ENCODE measurements around the gene PIGT. TPM values are rescaled to one million over a fixed set of nuclear protein-coding genes. Genes with fewer than 3 reads are reported as not detected.

PIGT gene
- total and polyA plus RNA-seq, 5 experiments from 2014 or later = 73.4 to 90.6 (median 80.1) TPM

DNA sequence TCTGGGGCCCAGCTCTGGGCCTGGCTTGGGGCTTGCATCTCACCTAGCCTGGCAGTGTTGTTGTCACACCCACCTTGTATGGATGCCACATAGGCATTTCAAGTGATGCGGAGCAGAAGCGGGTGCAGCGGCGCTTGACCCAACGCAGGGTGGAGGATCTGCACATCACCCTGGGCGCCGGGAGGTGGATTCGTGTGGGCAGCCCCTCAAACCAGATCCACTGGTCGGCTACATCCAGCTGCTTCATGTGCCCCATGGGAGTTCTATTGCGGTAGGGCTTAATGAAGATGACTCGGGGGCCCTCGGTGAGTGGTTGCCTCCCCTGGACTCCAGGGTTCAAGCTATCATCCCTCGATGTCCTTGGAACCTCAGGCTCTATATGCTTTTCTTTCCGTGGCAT, 41.0 kb upstream of the PIGT start:
- Mint-ChIP-seq H3K4me3 (peak overlapping the region in 7 of 10 donors; percentile 1 to 96 (median 20)), H3K27me3 (no peaks in the 10 kb centered on the region), H3K27ac (peak overlapping the region in 4 of 10 donors; percentile 53 to 98 (median 86)), H3K36me3 (peaks cover 0 to 7% (median 4%) of the 10 kb centered on the region in 3 donors), H3K4me1 (peaks cover 8 to 37% (median 33%) of the 10 kb centered on the region in 4 donors), H3K9me3 (no peaks in the 10 kb centered on the region)
- POLR2A ChIA-PET = interaction anchor here (3.3 to 5.5 kb wide), 4 partner anchors 12 to 62 kb away, joined by 28 to 95 read pairs (median 40); partner anchors contain the start of genes PIGT and SYS1
- ATAC-seq (no peak), DNase-seq (no peak)

DNA sequence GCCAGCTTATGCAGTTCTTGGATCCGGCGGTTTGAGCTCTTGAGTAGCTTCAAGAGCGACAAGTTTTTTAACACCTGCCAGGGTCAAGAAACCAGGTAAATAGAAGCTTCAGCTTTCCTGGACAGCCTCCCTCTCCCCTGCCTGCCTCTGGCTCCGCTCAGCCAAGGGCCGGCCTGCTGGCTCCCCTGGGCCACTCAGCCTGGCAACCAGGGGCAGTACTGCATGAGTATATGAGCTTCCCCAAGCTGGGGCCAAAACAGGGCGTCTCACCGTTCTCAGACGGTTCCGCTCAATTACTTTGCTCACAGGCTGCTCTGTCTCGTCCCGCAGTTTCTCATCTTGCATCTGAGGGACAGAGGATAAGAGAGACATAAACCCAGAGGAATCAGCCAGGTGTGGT, 38.7 kb upstream of the PIGT start:
- Mint-ChIP-seq H3K4me1 (peaks cover 9 to 23% (median 18%) of the 10 kb centered on the region in 4 donors), H3K27ac (no peak overlapping the region), H3K27me3 (no peaks in the 10 kb centered on the region), H3K9me3 (no peaks in the 10 kb centered on the region), H3K36me3 (peaks cover 0 to 11% (median 8%) of the 10 kb centered on the region in 3 donors), H3K4me3 (no peak overlapping the region)
- DNase-seq = no peak
- no peak for ATAC-seq
- POLR2A ChIA-PET = no interaction called here

DNA sequence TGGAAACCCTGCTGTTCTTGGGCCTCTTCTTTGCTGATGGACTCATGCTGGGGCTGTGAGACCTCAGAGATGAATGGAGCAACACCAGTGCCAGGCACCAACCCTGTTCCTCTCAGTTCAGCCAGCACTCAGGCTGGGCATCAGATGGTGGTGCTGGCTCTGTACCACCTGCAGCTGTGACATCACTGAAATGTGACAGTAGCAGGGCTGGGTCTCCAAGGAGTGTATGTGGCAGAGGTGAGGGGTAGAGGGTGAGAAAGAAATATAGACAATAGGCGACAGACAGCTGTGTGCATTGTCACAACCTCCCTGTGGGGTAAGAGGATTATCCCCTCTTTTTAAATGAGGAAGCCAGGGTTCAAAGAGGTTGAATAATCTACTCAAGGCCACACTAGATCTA, 37.8 kb upstream of the PIGT start, which contains the start of gene TP53TG5:
TP53TG5 (minus strand) TSS at position 135 of the 400 bp plus-strand sequence; CDS start at position 46, 89 bp downstream.
- POLR2A ChIA-PET = no interaction called here
- Mint-ChIP-seq H3K9me3 (no peaks in the 10 kb centered on the region), H3K27ac (no peak within 1 kb of the TSS), H3K36me3 (peaks cover 0 to 11% (median 8%) of the 10 kb centered on the region in 3 donors), H3K27me3 (no peaks in the 10 kb centered on the region), H3K4me1 (peaks cover 7 to 15% (median 11%) of the 10 kb centered on the region in 4 donors), H3K4me3 (no peak within 1 kb of the TSS)
- DNase-seq (no peak), ATAC-seq (no peak)

DNA sequence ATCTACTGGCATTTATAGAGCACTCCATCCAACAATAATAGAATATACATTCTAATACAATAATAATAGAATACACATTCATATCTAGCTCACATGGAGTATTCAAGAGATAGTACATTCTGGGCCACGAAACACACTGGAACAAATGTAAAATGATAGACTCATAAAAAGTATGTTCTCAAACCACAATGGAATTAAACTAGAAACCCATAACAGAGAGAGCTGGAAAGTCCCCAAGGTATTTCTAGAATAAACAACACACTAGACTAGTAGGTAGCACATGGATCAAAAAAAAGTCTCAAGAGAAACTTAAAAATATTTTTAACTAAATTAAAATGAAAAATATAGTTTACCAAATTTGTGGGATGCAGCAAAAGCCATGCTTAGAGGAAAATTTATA, 28.7 kb upstream of the PIGT start:
- ATAC-seq = no peak
- no peak overlapping the region for H3K4me3 Mint-ChIP-seq
- no peak for DNase-seq
- H3K36me3 Mint-ChIP-seq = peaks cover 5 to 12% (median 6%) of the 10 kb centered on the region in 3 donors
- peaks cover 0 to 2% (median 0%) of the 10 kb centered on the region in 9 donors for H3K9me3 Mint-ChIP-seq
- H3K4me1 Mint-ChIP-seq = peaks cover 0 to 2% (median 0%) of the 10 kb centered on the region in 4 donors
- POLR2A ChIA-PET = no interaction called here
- H3K27me3 Mint-ChIP-seq = no peaks in the 10 kb centered on the region
- H3K27ac Mint-ChIP-seq = no peak overlapping the region

DNA sequence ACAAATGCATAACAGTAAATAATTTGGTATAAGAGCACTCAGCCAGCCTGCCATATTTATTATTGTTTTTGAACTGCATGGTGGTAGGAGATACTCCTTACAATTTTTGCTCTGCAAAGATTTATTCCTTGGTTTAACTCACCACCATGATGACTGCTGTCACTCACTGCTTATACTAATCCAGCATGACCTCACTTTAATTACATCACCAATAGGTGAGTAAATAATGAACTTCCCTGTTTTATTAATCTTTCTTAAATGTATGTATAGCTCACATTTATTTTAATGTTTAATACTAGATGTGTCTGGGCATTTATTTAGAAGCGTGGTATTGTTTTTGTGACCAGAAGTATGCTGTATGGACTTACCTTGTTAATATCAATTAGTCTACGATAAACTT, 25.0 kb upstream of the PIGT start:
- no peak for DNase-seq
- H3K4me3 Mint-ChIP-seq = no peak overlapping the region
- peaks cover 5 to 18% (median 17%) of the 10 kb centered on the region in 3 donors for H3K36me3 Mint-ChIP-seq
- no peak overlapping the region for H3K27ac Mint-ChIP-seq
- H3K27me3 Mint-ChIP-seq = no peaks in the 10 kb centered on the region
- no peak for ATAC-seq
- no peaks in the 10 kb centered on the region for H3K4me1 Mint-ChIP-seq
- POLR2A ChIA-PET = no interaction called here
- H3K9me3 Mint-ChIP-seq = peaks cover 0 to 2% (median 0%) of the 10 kb centered on the region in 9 donors

DNA sequence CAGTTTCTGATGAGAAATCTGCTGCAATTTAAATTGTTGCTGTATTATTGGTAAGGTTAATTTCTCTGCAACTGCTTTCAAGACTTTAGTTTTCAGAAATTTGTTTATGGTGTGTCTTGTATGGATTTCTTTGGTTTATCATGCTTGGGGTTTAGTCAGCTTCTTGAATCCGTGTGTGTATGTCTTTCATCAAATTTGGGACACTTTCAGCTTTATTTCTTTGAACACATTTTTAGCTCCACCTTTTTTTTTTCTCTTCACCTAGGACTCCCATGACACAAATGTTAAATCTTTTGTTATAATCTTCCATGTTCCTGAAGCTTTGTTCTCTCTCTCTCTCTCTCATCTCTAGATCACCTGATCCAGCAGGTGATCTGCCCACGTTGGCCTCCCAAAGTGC, 24.4 kb upstream of the PIGT start:
- Mint-ChIP-seq H3K36me3 (peaks cover 5 to 19% (median 18%) of the 10 kb centered on the region in 3 donors), H3K4me1 (no peaks in the 10 kb centered on the region), H3K4me3 (no peak overlapping the region), H3K27ac (no peak overlapping the region), H3K27me3 (no peaks in the 10 kb centered on the region), H3K9me3 (peaks cover 0 to 2% (median 0%) of the 10 kb centered on the region in 9 donors)
- DNase-seq (no peak), ATAC-seq (no peak)
- POLR2A ChIA-PET = interaction anchor here (0.7 kb wide), 1 partner anchor 73 kb away, joined by 3 read pairs; no protein-coding TSS in a partner anchor

DNA sequence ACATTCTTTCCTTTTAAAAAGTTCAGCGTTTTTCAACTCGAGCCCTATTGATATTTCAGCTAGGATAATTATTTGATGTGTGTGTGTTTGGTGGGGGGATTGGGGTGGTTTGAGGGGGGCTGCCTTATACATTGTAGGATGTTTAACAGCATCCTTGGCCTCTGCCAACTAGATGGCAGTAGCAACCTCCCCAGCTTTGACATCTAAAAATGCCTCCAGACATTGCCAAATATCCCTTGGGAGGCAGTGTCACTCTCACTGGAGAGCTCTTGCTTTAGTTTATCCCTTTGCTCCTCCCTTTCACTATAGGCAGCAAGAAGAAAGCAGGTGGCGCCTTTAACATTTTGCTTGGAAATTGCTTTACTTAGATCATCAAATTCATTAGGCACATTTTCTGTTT, 23.2 kb upstream of the PIGT start:
- Mint-ChIP-seq H3K4me3 (no peak overlapping the region), H3K27me3 (no peaks in the 10 kb centered on the region), H3K9me3 (no peaks in the 10 kb centered on the region), H3K27ac (no peak overlapping the region), H3K36me3 (peaks cover under 1 to 21% (median 9%) of the 10 kb centered on the region in 3 donors), H3K4me1 (no peaks in the 10 kb centered on the region)
- no peak for DNase-seq
- ATAC-seq = no peak
- POLR2A ChIA-PET = interaction anchor here (0.7 kb wide), 1 partner anchor 12 kb away, joined by 6 read pairs; no protein-coding TSS in a partner anchor

DNA sequence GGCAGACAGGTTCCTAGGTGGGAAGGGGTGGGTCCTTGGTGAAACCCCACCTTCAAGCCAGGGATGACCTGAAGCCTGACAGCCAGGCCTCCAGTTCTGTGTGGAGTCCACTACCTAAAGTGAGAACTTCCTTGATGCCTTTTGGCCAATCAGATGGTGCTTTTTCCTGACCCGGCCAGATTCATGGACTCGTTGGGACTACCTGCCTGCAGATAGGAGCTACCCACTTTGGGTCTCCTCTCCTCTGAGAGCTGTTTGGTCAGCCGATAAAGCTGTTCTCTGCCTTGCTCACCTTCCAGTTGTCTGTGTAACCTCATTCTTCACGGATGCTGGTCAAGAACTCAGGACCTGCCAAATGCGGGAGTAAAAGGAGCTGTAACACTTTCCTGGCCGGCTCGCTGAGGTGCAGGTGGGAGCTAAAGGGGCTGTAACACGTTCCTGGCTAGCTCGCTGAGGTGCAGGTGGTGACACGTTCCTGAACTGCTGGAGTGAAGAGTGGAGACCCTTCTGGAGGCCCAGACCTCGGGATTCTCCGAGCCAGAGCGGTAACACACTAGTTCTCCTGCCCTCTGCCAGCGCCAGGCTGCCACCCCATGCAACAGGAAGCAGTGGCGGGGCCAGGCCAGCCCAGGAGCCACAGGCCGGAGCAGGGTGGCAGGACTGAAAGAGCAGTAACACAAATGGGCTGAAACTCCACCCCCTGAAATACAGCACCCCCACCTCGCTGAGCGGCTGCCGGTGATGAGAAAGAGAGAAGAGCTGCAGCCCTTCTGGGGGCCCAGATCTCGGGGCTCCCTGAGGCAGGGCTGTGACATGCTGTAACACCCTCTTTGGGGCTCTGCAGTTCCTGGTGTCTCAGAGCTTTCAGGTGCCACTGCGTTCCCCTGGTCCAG, 21.5 kb upstream of the PIGT start:
- ATAC-seq = no peak
- peaks cover 0 to 3% (median 0%) of the 10 kb centered on the region in 9 donors for H3K9me3 Mint-ChIP-seq
- peaks cover 3 to 19% (median 11%) of the 10 kb centered on the region in 3 donors for H3K36me3 Mint-ChIP-seq
- no peak for DNase-seq
- POLR2A ChIA-PET = interaction anchor here (0.8 kb wide), 1 partner anchor 22 kb away, joined by 3 read pairs; the partner anchor contains the start of gene PIGT
- H3K4me3 Mint-ChIP-seq = no peak overlapping the region
- H3K27ac Mint-ChIP-seq = no peak overlapping the region
- no peaks in the 10 kb centered on the region for H3K4me1 Mint-ChIP-seq
- no peaks in the 10 kb centered on the region for H3K27me3 Mint-ChIP-seq

DNA sequence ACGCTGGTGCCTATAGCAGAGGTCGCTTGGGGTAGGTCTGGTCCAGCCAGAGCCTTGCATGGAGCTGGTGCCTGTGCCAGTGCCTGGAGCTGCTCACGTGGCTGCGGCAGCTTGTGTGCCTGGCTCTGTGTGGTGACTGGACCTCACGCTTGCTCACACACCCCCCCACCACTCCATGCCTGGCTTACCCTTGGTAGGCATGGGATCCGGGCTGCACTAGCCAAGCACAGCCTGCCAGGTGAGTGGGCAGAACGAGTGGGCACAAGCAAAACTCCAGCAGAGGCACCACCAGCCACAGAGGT, 20.9 kb upstream of the PIGT start:
- peaks cover 0 to 9% (median 4%) of the 10 kb centered on the region in 9 donors for H3K9me3 Mint-ChIP-seq
- peaks cover 9 to 19% (median 17%) of the 10 kb centered on the region in 3 donors for H3K36me3 Mint-ChIP-seq
- H3K4me1 Mint-ChIP-seq = no peaks in the 10 kb centered on the region
- no peak overlapping the region for H3K27ac Mint-ChIP-seq
- POLR2A ChIA-PET = interaction anchor here (0.8 kb wide), 1 partner anchor 21 kb away, joined by 3 read pairs; the partner anchor contains the start of gene PIGT
- H3K27me3 Mint-ChIP-seq = no peaks in the 10 kb centered on the region
- DNase-seq = no peak
- H3K4me3 Mint-ChIP-seq = no peak overlapping the region
- ATAC-seq = no peak

DNA sequence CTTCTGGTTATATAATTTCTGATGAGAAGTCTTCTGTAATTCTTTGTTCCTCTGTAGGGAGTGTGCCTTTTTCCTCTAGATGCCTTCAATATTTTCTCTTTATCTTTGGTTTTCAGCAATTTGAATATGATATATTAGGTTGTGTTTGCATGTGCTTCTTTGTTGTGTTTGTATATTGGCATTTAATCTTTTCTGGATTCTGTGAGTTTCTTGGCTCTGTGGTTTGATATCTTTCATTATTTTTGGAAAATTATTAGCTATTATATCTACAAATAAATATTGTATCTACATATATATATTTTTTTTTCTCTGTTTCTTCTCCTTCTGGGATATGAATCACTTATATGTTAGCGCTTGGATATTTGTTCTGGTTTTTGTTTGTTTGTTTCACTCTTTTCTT, 16.9 kb upstream of the PIGT start:
- Mint-ChIP-seq H3K9me3 (peaks cover 0 to 25% (median 10%) of the 10 kb centered on the region in 9 donors), H3K27me3 (peaks cover 0 to 2% (median 0%) of the 10 kb centered on the region in 5 donors), H3K4me1 (no peaks in the 10 kb centered on the region), H3K27ac (no peak overlapping the region), H3K36me3 (peaks cover 11 to 32% (median 25%) of the 10 kb centered on the region in 3 donors), H3K4me3 (no peak overlapping the region)
- ATAC-seq (no peak), DNase-seq (no peak)
- POLR2A ChIA-PET = no interaction called here

DNA sequence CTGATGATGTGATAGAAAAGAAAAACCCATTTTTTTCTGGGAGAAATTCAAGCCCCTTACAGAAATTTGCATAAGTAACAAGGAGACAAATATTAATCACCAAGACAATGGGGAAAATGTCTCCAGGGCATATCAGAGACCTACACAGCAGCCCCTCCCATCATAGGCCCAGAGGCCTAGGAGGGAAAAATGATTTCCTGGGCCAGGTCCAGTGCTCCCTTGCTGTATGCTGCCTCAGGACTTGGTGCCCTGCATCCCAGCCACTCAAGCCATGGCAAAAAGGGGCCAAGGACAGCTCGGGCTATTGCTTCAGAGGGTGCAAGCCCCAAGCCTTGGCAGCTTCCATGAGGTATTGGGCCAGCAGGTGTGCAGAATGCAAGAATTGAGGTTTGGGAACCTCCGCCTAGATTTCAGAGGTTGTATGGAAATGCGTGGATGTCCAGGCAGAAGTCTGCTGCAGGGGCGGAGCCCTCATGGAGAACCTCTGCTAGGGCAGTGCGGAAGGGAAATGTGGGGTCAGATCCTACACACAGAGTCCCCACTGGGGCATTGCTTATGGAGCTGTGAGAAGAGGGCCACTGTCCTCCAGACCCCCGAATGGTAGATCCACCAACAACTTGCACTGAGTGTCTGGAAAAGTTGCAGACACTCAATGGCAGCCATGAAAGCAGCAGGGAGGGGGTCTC, 15.5 kb upstream of the PIGT start:
- H3K27ac Mint-ChIP-seq = no peak overlapping the region
- DNase-seq = no peak
- ATAC-seq = no peak
- peaks cover 0 to 2% (median 0%) of the 10 kb centered on the region in 5 donors for H3K27me3 Mint-ChIP-seq
- peaks cover 0 to 25% (median 10%) of the 10 kb centered on the region in 9 donors for H3K9me3 Mint-ChIP-seq
- peaks cover 11 to 31% (median 18%) of the 10 kb centered on the region in 3 donors for H3K36me3 Mint-ChIP-seq
- H3K4me3 Mint-ChIP-seq = no peak overlapping the region
- POLR2A ChIA-PET = no interaction called here
- peaks cover 2 to 10% (median 7%) of the 10 kb centered on the region in 4 donors for H3K4me1 Mint-ChIP-seq

DNA sequence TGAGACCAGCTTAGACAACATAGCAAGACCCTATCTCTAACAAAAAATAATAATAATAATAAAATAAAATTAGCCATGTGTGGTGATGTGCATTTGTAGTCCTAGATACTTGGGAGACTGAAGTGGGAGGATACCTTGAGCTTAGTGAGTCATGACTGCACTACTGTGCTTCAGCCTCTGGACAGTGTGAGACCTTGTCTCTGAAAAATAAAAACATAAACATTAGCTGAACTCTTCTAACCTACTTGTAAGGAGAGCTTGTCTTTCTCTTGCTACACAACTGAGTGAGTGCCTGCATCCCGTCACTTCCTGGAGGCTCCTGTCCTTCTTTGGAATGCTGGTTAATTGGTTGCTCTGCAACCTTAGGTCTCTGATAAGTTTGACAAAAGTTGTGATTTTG, 13.0 kb upstream of the PIGT start:
- peaks cover 12 to 24% (median 17%) of the 10 kb centered on the region in 4 donors for H3K4me1 Mint-ChIP-seq
- no peak overlapping the region for H3K4me3 Mint-ChIP-seq
- H3K27me3 Mint-ChIP-seq = peaks cover 0 to 2% (median 0%) of the 10 kb centered on the region in 5 donors
- peaks cover 0 to 25% (median 10%) of the 10 kb centered on the region in 9 donors for H3K9me3 Mint-ChIP-seq
- no peak for DNase-seq
- no peak overlapping the region for H3K27ac Mint-ChIP-seq
- peaks cover 8 to 26% (median 11%) of the 10 kb centered on the region in 3 donors for H3K36me3 Mint-ChIP-seq
- ATAC-seq = no peak
- POLR2A ChIA-PET = interaction anchor here (5.5 kb wide), 1 partner anchor 13 kb away, joined by 53 read pairs; the partner anchor contains the start of gene PIGT
